Dermis microvascular lymphatic vessel endothelial cell (primary cell): ENCODE measurements around the gene ANAPC5. TPM values are rescaled to one million over a fixed set of nuclear protein-coding genes. Genes with fewer than 3 reads are reported as not detected.
"Not testable (repeated sequence)": the region's sequence is repeated elsewhere in the genome, so short reads cannot be mapped to it uniquely, and the experiment has no call there.

Source experiments
- DNase-seq, 2 donors: peaks; one replicate each; pipeline versions ENCODE4 v3.0.0 to v3.0.0-alpha.2; 2010; ENCODE audit warnings: low read depth in 2 of 2
- total RNA-seq: library from RNA; depleted of rRNA; stranded (reverse); fragments of >200 nt; gene quantifications from 2 replicates; pipeline ENCODE4 v1.2.1, GENCODE V29; 2014

The ANAPC5 gene
- 115 and 124 TPM in 2 replicates for total RNA-seq

DNA sequence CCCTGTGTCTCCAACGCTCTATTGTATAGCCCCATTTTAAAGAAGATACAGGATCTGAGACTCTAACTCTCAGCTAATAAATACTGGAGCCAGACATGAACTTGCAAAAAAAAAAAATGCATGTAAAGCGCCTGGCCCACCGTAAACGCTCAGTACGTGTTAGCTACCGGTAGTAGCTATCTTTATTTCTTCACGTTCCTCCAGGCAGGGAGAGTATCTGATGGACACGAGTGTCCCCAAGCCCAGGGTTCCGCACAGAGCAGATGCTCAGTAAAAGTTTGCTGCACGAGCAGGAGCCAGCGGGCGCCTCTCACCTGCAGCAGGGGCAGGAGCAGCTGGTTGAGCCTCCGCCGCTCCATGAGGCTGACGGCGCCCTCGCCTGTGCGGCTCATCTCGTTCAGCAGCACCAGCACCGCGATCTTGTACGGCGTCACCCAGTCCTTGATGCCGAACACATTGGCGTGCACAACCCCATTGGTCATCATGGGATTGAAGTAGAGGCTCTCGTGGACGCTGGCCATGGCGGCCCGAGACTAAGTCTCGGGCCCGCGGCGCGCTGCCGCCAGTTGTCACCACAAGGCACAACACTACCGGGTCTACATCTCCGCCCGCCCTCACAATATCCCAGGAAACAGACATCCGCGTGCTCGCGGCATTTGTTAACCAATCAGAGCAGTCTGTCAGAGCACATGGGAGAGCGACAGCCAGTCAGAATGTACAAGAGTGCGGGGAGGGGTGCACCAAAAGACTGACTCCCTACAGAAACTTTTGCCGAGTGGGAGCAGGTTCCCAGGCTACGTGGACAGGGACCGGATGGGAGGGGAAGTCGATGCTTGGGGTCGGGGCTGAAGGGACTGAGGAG is at the start of gene ANAPC5:
ANAPC5 (minus strand) TSS at position 592 of the 862 bp plus-strand sequence; CDS start at position 521, 71 bp downstream.
- peak; percentile 98 to 100 for DNase-seq

- DNase-seq, result peak in 1 of 2 donors; percentile 44
These were observed 48.3 kb upstream of the ANAPC5 start for GRCh38 chr12:121400332-121401139.

DNA sequence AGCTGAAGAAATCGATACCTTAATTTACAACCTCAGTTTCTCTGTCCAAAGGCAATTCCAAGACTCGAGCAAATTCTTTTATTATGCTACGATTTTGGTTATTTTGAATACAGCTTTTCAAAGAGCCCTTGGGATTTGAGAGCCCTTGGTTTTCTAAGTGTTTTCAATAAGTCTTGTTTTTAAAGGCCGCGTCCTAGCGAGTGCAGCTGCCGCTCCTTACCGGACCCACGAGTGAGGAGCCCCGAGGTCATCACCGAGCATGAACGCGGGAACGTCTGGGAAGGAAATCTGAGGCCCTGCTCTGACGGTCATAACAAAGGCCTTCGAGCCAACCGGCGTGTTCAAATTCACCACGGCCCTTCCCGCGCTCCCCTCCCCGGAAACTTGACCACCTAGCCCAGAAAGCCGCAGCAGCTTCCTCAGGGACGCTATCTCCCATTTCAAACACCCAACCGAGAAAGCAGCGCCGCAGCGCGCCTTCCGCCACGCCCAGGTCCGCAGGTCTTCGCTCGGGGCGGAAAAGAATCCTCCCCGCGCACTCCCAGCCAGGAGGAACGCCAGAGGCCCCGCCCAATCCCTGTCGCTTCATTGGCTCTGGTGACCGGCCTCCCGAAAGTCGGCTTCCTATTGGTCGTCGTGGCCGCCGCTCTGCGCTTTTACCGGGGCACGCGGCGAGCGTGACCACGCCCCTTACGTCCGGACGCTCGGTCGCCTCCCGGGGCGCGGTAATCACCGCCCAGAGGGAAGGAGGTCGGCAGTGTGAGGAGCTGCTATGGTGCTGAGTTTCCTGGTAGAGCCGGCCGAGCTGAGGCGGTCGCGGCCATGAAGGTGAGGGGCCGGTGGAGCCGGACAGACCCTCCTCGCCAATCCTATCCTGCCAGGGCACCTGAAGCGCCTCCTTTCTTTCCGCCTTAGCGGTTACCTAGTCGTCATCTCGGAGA is 47.5 kb upstream of the ANAPC5 start, which contains the start of gene RNF34:
RNF34 (plus strand) TSS at position 728 of the 941 bp plus-strand sequence; CDS start at position 823, 95 bp downstream.
- DNase-seq, result peak; percentile 88 to 98

DNA sequence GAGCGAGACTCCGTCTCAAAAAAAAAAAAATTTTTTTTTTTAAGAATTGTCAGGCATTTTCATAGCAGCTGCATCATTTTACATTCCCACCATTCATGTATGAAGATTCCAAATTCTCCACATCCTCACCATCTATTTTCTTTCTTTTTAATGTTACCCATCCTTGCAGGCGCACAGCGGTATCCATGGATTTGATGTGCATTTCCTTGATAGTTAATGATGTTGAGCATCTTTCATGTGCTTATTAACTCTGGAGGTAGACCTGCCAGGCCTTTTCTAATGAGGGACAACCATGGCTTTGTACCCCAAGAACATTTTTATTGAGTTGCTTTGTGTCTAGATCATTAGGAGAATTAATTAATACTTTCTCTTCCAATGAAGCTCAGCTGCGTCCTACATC is 46.1 kb upstream of the ANAPC5 start:
- DNase-seq, result no peak

DNA sequence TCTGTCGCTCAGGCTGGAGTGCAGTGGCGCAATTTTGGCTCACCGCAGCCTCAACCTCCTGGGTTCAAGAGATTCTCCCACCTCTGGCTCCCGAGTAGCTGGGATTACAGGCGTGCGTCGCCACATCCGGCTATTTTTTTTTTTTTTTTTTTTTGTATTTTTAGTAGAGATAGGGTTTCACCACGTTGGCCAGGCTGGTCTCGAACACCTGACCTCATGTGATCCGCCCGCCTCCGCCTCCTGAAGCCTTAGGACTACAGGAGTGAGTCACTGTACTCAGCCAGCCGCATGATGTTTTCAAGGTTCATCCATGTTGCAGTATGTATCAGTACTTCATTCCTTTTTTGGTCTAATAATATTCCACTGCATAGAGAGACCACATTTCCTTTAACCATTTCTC is 45.3 kb upstream of the ANAPC5 start:
- no peak for DNase-seq

DNA sequence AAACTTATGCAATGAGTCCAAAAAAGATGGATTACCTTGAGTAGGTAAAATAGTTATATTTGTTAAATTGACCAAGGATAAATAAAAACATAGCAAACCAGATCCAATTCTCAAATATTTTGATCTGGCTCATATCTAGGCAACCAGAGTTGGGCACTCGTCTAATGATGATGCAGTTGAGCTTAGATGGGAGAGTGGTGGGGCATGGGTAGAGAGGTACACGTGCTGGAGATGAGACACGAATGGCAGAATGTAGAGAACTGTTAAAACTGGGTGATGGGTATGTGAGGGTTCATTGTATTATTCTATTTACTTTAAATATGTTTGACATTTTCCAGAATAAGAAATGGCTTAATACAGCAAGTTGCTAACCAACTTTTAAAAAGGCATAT is 40.1 kb upstream of the ANAPC5 start:
- DNase-seq, result no peak

GRCh38 chr12:121391619-121392324 is 39.6 kb upstream of the ANAPC5 start:
- DNase-seq, result no peak

- no peak for DNase-seq
These were observed 38.6 kb upstream of the ANAPC5 start for GRCh38 chr12:121390856-121391255.

GRCh38 chr12:121388421-121388981 is 36.3 kb upstream of the ANAPC5 start:
- DNase-seq, result peak in 1 of 2 donors; percentile 42

DNA sequence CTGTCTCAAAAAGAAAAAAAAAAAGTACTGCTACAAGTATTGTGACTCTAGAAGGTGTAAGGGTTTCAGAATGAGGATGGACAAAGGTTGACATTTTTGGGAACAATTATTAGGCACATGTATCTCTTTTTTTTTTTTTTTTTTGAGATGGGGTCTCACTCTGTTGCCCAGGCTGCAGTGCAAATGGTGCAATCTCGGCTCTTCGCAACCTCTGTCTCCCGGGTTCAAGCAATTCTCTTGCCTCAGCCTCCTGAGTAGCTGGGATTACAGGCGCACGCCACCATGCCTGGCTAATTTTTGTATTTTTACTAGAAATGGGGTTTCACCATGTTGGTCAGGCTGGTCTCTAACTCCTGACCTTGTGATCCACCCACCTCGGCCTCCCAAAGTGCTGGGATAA is 32.7 kb upstream of the ANAPC5 start:
- DNase-seq, result not testable (repeated sequence)

GRCh38 chr12:121383601-121384021 is 31.4 kb upstream of the ANAPC5 start:
- no peak for DNase-seq

- DNase-seq, result no peak
These were observed 27.7 kb upstream of the ANAPC5 start for GRCh38 chr12:121379945-121380344.

DNA sequence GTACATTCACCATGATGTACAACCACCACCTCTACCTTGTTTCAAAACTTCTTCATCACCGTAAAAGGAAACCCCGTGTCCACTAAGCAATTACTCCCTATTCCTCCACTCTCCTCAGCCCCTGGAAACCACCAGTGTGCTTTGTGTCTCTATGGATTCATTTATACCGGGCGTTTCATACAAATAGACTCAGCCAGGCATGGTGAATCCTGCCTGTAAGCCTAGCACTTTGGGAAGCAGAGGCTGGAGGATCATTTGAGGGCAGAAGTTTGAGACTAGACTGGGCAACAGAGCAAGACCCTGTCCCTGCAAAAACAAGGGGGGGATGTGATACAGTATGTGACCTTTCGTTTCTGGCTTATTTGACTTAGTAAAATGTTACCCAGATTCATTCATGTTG is 26.5 kb upstream of the ANAPC5 start:
- DNase-seq, result no peak

GRCh38 chr12:121376754-121377697 is 24.8 kb upstream of the ANAPC5 start:
- DNase-seq, result no peak

DNA sequence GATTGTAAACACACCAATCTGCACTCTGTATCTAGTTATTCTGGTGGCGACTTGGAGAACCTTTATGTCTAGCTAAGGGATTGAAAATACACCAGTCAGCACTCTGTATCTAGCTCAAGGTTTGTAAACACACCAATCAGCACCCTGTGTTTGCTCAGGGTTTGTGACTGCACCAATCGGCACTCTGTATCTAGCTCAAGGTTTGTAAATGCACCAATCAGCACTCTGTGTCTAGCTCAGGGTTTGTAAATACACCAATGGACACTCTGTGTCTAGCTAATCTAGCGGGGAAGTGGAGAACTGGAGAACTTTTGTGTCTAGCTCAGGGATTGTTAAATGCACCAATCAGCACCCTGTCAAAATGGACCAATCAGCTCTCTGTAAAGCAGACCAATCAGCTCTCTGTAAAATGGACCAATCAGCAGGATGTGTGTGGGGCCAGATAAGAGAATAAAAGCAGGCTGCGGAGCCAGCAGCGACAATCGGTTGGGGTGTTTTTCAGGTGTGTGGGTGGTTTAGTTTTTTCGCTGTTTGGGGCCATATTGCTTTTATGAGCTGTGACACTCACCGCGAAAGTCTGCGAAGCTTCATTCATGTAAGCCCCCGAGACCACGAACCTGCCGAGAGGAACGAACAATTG is 22.9 kb upstream of the ANAPC5 start:
- not testable (repeated sequence) for DNase-seq

- DNase-seq, result not testable (repeated sequence)
These were observed 22.1 kb upstream of the ANAPC5 start for GRCh38 chr12:121374336-121374735.

GRCh38 chr12:121373755-121374154 is 21.5 kb upstream of the ANAPC5 start:
- DNase-seq, result no peak

- no peak for DNase-seq
These were observed 19.2 kb upstream of the ANAPC5 start for GRCh38 chr12:121371404-121371803.

- no peak for DNase-seq
These were observed 13.8 kb upstream of the ANAPC5 start for GRCh38 chr12:121366063-121366459.
